ENCODE results near the gene PNPLA7.

The PNPLA7 gene

GRCh38 chr9:137461663-137462395, 88.4 kb downstream of the PNPLA7 start:
- H3K4me3 ChIP-seq (ENCODE audit: control insufficient read depth, low read depth, low read length), result no peak overlapping the region
- no peak for TF ChIP-seq CTCF (conservative IDR thresholded peaks at IDR 0.05; ENCODE audit: control insufficient read depth, insufficient read depth, low read depth, low read length)
- peak; percentile 58 for DNase-seq (ENCODE audit: low read depth)

- DNase-seq (ENCODE audit: low read depth), result no peak
- no peak for TF ChIP-seq CTCF (conservative IDR thresholded peaks at IDR 0.05; ENCODE audit: control insufficient read depth, insufficient read depth, low read depth, low read length)
- H3K4me3 ChIP-seq (ENCODE audit: control insufficient read depth, low read depth, low read length), result no peak overlapping the region
Measured at GRCh38 chr9:137461316-137461662, 88.9 kb downstream of the PNPLA7 start.

GRCh38 chr9:137460363-137461315, 89.6 kb downstream of the PNPLA7 start:
- no peak for DNase-seq (ENCODE audit: low read depth)
- no peak for TF ChIP-seq CTCF (conservative IDR thresholded peaks at IDR 0.05; ENCODE audit: control insufficient read depth, insufficient read depth, low read depth, low read length)
- no peak overlapping the region for H3K4me3 ChIP-seq (ENCODE audit: control insufficient read depth, low read depth, low read length)

GRCh38 chr9:137459601-137460362, 90.4 kb downstream of the PNPLA7 start:
- DNase-seq (ENCODE audit: low read depth), result no peak
- peak overlapping the region; percentile 35 for H3K4me3 ChIP-seq (ENCODE audit: control insufficient read depth, low read depth, low read length)
- TF ChIP-seq CTCF (conservative IDR thresholded peaks at IDR 0.05; ENCODE audit: control insufficient read depth, insufficient read depth, low read depth, low read length), result no peak

GRCh38 chr9:137459152-137459600, 91.0 kb downstream of the PNPLA7 start, which contains the start of gene NSMF:
Gene NSMF (minus strand): TSS chr9:137459334. CDS start chr9:137459102, 232 bp downstream.
- no peak for TF ChIP-seq CTCF (conservative IDR thresholded peaks at IDR 0.05; ENCODE audit: control insufficient read depth, insufficient read depth, low read depth, low read length)
- DNase-seq (ENCODE audit: low read depth), result peak; percentile 84

More at GRCh38 chr9:137459152-137459600, 91.0 kb downstream of the PNPLA7 start, which contains the start of gene NSMF:
- peak within 1 kb of the TSS; percentile 55 for H3K4me3 ChIP-seq (ENCODE audit: control insufficient read depth, low read depth, low read length)

All from fibroblast of mammary gland (primary cell).